ENCODE results near the gene AMOT.

DNA sequence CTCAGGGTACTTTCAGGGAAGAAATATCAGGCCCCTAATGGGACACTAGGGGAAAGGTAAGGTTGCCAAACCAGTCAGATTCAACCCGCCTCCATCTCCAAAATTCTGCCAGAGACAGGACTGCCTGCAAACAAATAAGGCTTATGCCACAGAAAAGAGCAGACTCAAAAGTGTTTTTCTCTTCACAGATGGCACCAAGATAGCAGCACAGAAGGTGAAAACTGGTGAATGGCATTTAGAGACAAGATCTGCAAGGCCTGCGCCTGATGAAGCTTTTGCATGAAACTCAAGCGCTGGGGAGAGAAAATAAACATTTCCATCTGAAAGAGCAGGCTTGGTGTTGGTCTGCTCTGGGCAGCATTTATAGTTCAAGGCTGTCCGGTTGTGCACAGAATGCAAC lies 27.9 kb downstream of the AMOT start:
- TF ChIP-seq BHLHE40 (IDR thresholded peaks at IDR 0.05; ENCODE audit: low read depth, low read length) (no peak), FOS (IDR thresholded peaks at IDR 0.05; ENCODE audit: low read depth, low read length) (no peak), CEBPB (IDR thresholded peaks at IDR 0.05; ENCODE audit: low read depth, low read length) (no peak)
- TF ChIP-seq, protein P1, sequence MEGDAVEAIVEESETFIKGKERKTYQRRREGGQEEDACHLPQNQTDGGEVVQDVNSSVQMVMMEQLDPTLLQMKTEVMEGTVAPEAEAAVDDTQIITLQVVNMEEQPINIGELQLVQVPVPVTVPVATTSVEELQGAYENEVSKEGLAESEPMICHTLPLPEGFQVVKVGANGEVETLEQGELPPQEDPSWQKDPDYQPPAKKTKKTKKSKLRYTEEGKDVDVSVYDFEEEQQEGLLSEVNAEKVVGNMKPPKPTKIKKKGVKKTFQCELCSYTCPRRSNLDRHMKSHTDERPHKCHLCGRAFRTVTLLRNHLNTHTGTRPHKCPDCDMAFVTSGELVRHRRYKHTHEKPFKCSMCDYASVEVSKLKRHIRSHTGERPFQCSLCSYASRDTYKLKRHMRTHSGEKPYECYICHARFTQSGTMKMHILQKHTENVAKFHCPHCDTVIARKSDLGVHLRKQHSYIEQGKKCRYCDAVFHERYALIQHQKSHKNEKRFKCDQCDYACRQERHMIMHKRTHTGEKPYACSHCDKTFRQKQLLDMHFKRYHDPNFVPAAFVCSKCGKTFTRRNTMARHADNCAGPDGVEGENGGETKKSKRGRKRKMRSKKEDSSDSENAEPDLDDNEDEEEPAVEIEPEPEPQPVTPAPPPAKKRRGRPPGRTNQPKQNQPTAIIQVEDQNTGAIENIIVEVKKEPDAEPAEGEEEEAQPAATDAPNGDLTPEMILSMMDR (conservative IDR thresholded peaks at IDR 0.05; ENCODE audit: low read depth, low read length): no peak
